ENCODE results near the gene UNC80. TPM values are rescaled to one million over a fixed set of nuclear protein-coding genes. Genes with fewer than 3 reads are reported as not detected.
A peak's percentile ranks its signal among the peaks of the same experiment; 100 is the strongest.

The UNC80 gene
- total and polyA plus RNA-seq, 2 of the 13 experiments (the other 11 are each of a cell fraction or from before 2014, with no cell fraction given), result not detected

DNA sequence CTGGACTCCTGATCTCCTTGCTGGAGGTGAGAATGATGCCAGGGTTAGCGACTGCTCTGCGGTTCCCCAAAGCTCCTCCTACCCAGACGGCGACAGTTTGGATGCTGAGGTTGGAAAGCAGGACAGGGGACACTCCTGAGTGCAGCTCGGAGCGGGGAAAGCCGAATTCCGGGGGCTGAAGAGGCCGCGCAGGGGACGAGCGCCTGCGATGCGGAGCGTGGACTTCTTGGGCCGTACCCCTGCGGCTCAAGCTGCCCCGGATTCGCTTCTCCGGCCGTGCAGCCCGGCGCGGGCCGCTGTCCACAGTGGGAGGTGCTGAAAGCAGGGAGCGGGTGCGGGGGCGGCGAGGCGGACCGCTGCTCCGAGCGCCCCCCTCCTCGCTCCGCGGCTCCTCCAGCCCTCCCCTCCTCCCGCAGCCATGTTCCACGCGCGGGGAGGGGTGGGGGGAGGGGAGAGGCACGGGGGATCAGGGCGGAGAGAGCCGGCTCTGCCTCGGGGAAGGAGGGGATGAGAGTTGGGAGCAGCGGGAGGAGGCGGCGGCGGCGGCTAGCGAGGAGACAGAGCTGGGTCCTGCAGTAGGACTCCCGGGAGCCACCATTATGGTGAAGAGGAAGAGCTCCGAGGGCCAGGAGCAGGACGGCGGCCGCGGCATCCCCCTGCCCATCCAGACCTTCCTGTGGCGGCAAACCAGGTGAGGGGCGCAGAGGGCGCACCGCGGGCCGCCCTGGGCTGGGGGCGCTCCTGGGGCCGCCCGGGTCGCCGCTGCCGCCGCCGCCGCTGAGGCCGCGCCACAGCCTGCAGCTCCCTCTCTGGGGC, at the start of gene UNC80 (continued):
- TF ChIP-seq FOXP1 (IDR thresholded peaks at IDR 0.05), result no peak
- TF ChIP-seq FOXP1 (CRISPR knock-in tag; IDR thresholded peaks at IDR 0.05), result no peak
- TF ChIP-seq, protein P1, sequence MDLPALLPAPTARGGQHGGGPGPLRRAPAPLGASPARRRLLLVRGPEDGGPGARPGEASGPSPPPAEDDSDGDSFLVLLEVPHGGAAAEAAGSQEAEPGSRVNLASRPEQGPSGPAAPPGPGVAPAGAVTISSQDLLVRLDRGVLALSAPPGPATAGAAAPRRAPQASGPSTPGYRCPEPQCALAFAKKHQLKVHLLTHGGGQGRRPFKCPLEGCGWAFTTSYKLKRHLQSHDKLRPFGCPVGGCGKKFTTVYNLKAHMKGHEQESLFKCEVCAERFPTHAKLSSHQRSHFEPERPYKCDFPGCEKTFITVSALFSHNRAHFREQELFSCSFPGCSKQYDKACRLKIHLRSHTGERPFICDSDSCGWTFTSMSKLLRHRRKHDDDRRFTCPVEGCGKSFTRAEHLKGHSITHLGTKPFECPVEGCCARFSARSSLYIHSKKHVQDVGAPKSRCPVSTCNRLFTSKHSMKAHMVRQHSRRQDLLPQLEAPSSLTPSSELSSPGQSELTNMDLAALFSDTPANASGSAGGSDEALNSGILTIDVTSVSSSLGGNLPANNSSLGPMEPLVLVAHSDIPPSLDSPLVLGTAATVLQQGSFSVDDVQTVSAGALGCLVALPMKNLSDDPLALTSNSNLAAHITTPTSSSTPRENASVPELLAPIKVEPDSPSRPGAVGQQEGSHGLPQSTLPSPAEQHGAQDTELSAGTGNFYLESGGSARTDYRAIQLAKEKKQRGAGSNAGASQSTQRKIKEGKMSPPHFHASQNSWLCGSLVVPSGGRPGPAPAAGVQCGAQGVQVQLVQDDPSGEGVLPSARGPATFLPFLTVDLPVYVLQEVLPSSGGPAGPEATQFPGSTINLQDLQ (CRISPR knock-in tag; IDR thresholded peaks at IDR 0.05), result peak; percentile 48; the same call in 1 of the 2 replicates
- no peak for TF ChIP-seq AGO2 (optimal IDR thresholded peaks at IDR 0.05; ENCODE audit: low read depth, low read length)
- TF ChIP-seq ERF (CRISPR knock-in tag; IDR thresholded peaks at IDR 0.05), result peak; percentile 99
- TF ChIP-seq TMF1 (CRISPR knock-in tag; IDR thresholded peaks at IDR 0.05; ENCODE audit: low read depth), result peak; percentile 95
- TF ChIP-seq ZKSCAN1 (IDR thresholded peaks at IDR 0.05; ENCODE audit: low read length), result no peak
- peak; percentile 84; the same call in 1 of the 2 replicates for TF ChIP-seq KDM3A (CRISPR knock-in tag; IDR thresholded peaks at IDR 0.05; ENCODE audit: low read depth)
- TF ChIP-seq ZNF451 (CRISPR knock-in tag; IDR thresholded peaks at IDR 0.05), result peak; percentile 83
- TF ChIP-seq FOSL1 (CRISPR knock-in tag; IDR thresholded peaks at IDR 0.05; ENCODE audit: borderline replicate concordance), result 0 out of 2 replicates have a peak, but pooled peaks have one; percentile 29
- TF ChIP-seq HIVEP1 (CRISPR knock-in tag; IDR thresholded peaks at IDR 0.05), result peak; percentile 86
- TF ChIP-seq CSRNP2 (CRISPR knock-in tag; conservative IDR thresholded peaks at IDR 0.05; ENCODE audit: low read depth), result peak; percentile 78; the same call in 1 of the 2 replicates
- peak; percentile 65; the same call in 1 of the 2 replicates for TF ChIP-seq GFI1 (CRISPR knock-in tag; IDR thresholded peaks at IDR 0.05; ENCODE audit: borderline replicate concordance)
- TF ChIP-seq MAX (IDR thresholded peaks at IDR 0.05), result no peak
- no peak for TF ChIP-seq ZBTB14 (CRISPR knock-in tag; IDR thresholded peaks at IDR 0.05)
- peak; percentile 95 for TF ChIP-seq ATAD3A (CRISPR knock-in tag; IDR thresholded peaks at IDR 0.05)
- 0 out of 2 replicates have a peak, but pooled peaks have one; percentile 78 for TF ChIP-seq RFXAP (CRISPR knock-in tag; IDR thresholded peaks at IDR 0.05; ENCODE audit: borderline replicate concordance)
- TF ChIP-seq, protein P2, sequence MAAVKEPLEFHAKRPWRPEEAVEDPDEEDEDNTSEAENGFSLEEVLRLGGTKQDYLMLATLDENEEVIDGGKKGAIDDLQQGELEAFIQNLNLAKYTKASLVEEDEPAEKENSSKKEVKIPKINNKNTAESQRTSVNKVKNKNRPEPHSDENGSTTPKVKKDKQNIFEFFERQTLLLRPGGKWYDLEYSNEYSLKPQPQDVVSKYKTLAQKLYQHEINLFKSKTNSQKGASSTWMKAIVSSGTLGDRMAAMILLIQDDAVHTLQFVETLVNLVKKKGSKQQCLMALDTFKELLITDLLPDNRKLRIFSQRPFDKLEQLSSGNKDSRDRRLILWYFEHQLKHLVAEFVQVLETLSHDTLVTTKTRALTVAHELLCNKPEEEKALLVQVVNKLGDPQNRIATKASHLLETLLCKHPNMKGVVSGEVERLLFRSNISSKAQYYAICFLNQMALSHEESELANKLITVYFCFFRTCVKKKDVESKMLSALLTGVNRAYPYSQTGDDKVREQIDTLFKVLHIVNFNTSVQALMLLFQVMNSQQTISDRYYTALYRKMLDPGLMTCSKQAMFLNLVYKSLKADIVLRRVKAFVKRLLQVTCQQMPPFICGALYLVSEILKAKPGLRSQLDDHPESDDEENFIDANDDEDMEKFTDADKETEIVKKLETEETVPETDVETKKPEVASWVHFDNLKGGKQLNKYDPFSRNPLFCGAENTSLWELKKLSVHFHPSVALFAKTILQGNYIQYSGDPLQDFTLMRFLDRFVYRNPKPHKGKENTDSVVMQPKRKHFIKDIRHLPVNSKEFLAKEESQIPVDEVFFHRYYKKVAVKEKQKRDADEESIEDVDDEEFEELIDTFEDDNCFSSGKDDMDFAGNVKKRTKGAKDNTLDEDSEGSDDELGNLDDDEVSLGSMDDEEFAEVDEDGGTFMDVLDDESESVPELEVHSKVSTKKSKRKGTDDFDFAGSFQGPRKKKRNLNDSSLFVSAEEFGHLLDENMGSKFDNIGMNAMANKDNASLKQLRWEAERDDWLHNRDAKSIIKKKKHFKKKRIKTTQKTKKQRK (IDR thresholded peaks at IDR 0.05; ENCODE audit: low read length), result no peak
- TF ChIP-seq MED13 (CRISPR knock-in tag; IDR thresholded peaks at IDR 0.05), result peak; percentile 93
- TF ChIP-seq E2F5 (CRISPR knock-in tag; conservative IDR thresholded peaks at IDR 0.05), result peak; percentile 90
